ENCODE measurements around the gene SLC35D3. TPM values are rescaled to one million over a fixed set of nuclear protein-coding genes. Genes with fewer than 3 reads are reported as not detected.
"Not testable (repeated sequence)": the region's sequence is repeated elsewhere in the genome, so short reads cannot be mapped to it uniquely, and the experiment has no call there.

The SLC35D3 gene
- total and polyA plus RNA-seq, 5 experiments from 2014 or later = not detected

GRCh38 chr6:136930528-136930927 is 8.4 kb downstream of the SLC35D3 start:
- Mint-ChIP-seq H3K27me3 (peaks cover 23 to 83% (median 49%) of the 10 kb centered on the region in 5 donors), H3K9me3 (no peaks in the 10 kb centered on the region), H3K4me1 (no peaks in the 10 kb centered on the region), H3K27ac (no peak overlapping the region), H3K36me3 (no peaks in the 10 kb centered on the region), H3K4me3 (no peak overlapping the region)
- POLR2A ChIA-PET = no interaction called here
- DNase-seq (no peak), ATAC-seq (no peak)

- peaks cover 18 to 83% (median 47%) of the 10 kb centered on the region in 5 donors for H3K27me3 Mint-ChIP-seq
- no peaks in the 10 kb centered on the region for H3K4me1 Mint-ChIP-seq
- POLR2A ChIA-PET = no interaction called here
- no peak overlapping the region for H3K27ac Mint-ChIP-seq
- ATAC-seq (no peak), DNase-seq (no peak)
- H3K36me3 Mint-ChIP-seq = no peaks in the 10 kb centered on the region
- H3K9me3 Mint-ChIP-seq = peaks cover 0 to 2% (median 0%) of the 10 kb centered on the region in 9 donors
- no peak overlapping the region for H3K4me3 Mint-ChIP-seq
These were observed 10.5 kb downstream of the SLC35D3 start for GRCh38 chr6:136932599-136932998.

DNA sequence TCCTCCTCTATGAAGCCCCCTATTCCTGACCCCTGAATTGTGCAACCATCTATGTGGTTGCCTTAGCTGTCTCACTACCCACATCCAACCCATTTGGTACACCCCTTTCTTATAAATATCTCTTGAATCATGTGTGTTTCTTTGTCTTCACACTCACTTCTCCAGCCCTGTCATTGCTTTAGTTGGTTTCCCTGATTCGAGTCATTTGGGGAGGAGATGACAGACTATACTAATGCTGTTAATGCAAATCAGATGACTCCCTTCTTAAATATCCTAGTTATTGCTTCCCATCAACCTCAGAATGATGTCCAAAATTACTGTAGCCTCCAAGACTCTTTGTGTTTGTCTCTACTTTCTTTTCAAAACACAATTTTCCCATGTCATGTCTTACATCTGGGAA is 23.0 kb downstream of the SLC35D3 start:
- no peak for DNase-seq
- peaks cover 3 to 12% (median 9%) of the 10 kb centered on the region in 9 donors for H3K9me3 Mint-ChIP-seq
- H3K4me1 Mint-ChIP-seq = no peaks in the 10 kb centered on the region
- H3K27me3 Mint-ChIP-seq = peaks cover 0 to 14% (median 10%) of the 10 kb centered on the region in 5 donors
- POLR2A ChIA-PET = no interaction called here
- ATAC-seq = no peak
- H3K36me3 Mint-ChIP-seq = peaks cover 0 to 11% (median 2%) of the 10 kb centered on the region in 3 donors
- no peak overlapping the region for H3K4me3 Mint-ChIP-seq
- H3K27ac Mint-ChIP-seq = no peak overlapping the region

GRCh38 chr6:136945711-136946121 is 23.6 kb downstream of the SLC35D3 start:
- no peak for ATAC-seq
- DNase-seq = no peak
- H3K27me3 Mint-ChIP-seq = peaks cover 0 to 14% (median 10%) of the 10 kb centered on the region in 5 donors
- POLR2A ChIA-PET = no interaction called here
- no peak overlapping the region for H3K4me3 Mint-ChIP-seq
- no peaks in the 10 kb centered on the region for H3K4me1 Mint-ChIP-seq
- H3K36me3 Mint-ChIP-seq = peaks cover 0 to 11% (median 2%) of the 10 kb centered on the region in 3 donors
- H3K27ac Mint-ChIP-seq = no peak overlapping the region
- H3K9me3 Mint-ChIP-seq = peaks cover 3 to 12% (median 7%) of the 10 kb centered on the region in 9 donors

GRCh38 chr6:136947037-136947436 is 24.9 kb downstream of the SLC35D3 start:
- Mint-ChIP-seq H3K36me3 (peaks cover 0 to 5% (median 2%) of the 10 kb centered on the region in 3 donors), H3K4me1 (no peaks in the 10 kb centered on the region), H3K27me3 (peaks cover 0 to 14% (median 10%) of the 10 kb centered on the region in 5 donors), H3K4me3 (no peak overlapping the region), H3K27ac (no peak overlapping the region), H3K9me3 (peaks cover 0 to 9% (median 4%) of the 10 kb centered on the region in 9 donors)
- DNase-seq (no peak), ATAC-seq (no peak)
- POLR2A ChIA-PET = no interaction called here

- H3K36me3 Mint-ChIP-seq, DNase-seq, H3K4me1 Mint-ChIP-seq, H3K4me3 Mint-ChIP-seq, H3K9me3 Mint-ChIP-seq, H3K27ac Mint-ChIP-seq, POLR2A ChIA-PET, ATAC-seq: not testable (repeated sequence)
- peaks cover 2 to 11% (median 7%) of the 10 kb centered on the region in 5 donors for H3K27me3 Mint-ChIP-seq
These were observed 27.9 kb downstream of the SLC35D3 start for GRCh38 chr6:136949957-136950356.

- Mint-ChIP-seq H3K36me3 (peaks cover 0 to 5% (median 2%) of the 10 kb centered on the region in 3 donors), H3K9me3 (peaks cover 0 to 9% (median 4%) of the 10 kb centered on the region in 9 donors), H3K27ac (peak overlapping the region in 2 of 10 donors; percentile 18 to 30), H3K4me1 (peaks cover 0 to 2% (median 0%) of the 10 kb centered on the region in 4 donors), H3K4me3 (no peak overlapping the region), H3K27me3 (peaks cover 3 to 11% (median 9%) of the 10 kb centered on the region in 5 donors)
- ATAC-seq (no peak), DNase-seq (no peak)
- POLR2A ChIA-PET = no interaction called here
These were observed 28.5 kb downstream of the SLC35D3 start for GRCh38 chr6:136950436-136951126.

DNA sequence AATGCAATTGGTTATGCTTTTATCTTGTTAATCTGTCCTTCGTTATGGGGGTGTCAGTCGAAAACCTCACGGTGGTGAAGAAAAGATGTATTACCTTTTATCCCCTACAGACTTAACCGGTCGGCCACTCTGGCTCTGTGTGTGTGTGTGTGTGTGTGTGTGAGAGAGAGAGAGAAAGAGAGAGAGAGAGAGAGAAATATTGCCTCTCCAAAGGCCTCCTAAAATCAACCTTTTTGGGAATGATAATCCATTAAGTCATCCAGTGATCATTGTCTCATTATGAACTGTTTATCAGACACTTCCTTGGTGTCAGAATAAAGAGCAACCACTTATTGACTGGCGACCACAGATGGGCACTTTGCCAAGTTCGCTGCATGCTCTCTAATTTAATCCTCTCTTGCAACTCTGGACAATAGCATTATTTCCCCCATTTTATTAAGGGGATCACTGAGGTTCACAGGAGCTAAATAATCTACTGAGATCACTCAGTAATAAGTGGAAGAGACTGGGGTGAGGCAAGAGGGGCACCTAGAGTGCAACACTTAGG is 30.7 kb downstream of the SLC35D3 start:
- Mint-ChIP-seq H3K36me3 (peaks cover 0 to 5% (median 2%) of the 10 kb centered on the region in 3 donors), H3K27me3 (peaks cover under 1 to 10% (median 3%) of the 10 kb centered on the region in 5 donors), H3K4me3 (no peak overlapping the region), H3K27ac (no peak overlapping the region), H3K4me1 (peaks cover 5 to 8% (median 7%) of the 10 kb centered on the region in 4 donors), H3K9me3 (peaks cover 0 to 9% (median 4%) of the 10 kb centered on the region in 9 donors)
- DNase-seq = no peak
- POLR2A ChIA-PET = no interaction called here
- ATAC-seq = no peak

DNA sequence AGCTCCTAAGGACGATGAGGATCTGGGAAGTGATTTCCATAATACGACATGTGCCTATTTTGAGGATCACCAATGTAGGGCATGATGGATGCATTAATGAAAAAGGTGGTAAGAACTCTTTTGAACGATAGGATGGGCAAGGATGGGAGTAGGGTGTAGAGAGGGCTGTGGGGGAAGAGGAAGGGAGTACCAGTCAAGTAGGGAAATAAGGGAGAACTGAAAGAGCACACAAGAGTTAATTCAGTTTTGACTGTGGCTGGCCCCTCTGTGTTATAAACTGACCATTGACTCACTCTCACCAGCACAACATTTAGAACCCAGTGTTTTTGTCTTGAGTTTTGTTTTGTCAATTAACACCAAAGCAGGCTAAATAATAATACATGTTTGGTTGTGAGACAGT is 33.0 kb downstream of the SLC35D3 start:
- ATAC-seq (no peak), DNase-seq (no peak)
- POLR2A ChIA-PET = no interaction called here
- Mint-ChIP-seq H3K27ac (no peak overlapping the region), H3K9me3 (no peaks in the 10 kb centered on the region), H3K27me3 (peaks cover 7 to 14% (median 10%) of the 10 kb centered on the region in 5 donors), H3K4me1 (peaks cover 5 to 8% (median 7%) of the 10 kb centered on the region in 4 donors), H3K4me3 (no peak overlapping the region), H3K36me3 (no peaks in the 10 kb centered on the region)

GRCh38 chr6:136956590-136957544 is 34.8 kb downstream of the SLC35D3 start:
- peak in 1 of 10 donors; percentile 11 for DNase-seq
- Mint-ChIP-seq H3K27ac (peak overlapping the region in 2 of 10 donors; percentile 51 to 79), H3K4me1 (peaks cover 5 to 8% (median 7%) of the 10 kb centered on the region in 4 donors), H3K27me3 (peaks cover 7 to 17% (median 13%) of the 10 kb centered on the region in 5 donors), H3K4me3 (peak overlapping the region in 3 of 10 donors; percentile 8 to 29 (median 26)), H3K36me3 (no peaks in the 10 kb centered on the region), H3K9me3 (no peaks in the 10 kb centered on the region)
- POLR2A ChIA-PET = interaction anchor here (0.7 kb wide), 1 partner anchor 45 kb away, joined by 4 read pairs; no protein-coding TSS in a partner anchor
- ATAC-seq = no peak

DNA sequence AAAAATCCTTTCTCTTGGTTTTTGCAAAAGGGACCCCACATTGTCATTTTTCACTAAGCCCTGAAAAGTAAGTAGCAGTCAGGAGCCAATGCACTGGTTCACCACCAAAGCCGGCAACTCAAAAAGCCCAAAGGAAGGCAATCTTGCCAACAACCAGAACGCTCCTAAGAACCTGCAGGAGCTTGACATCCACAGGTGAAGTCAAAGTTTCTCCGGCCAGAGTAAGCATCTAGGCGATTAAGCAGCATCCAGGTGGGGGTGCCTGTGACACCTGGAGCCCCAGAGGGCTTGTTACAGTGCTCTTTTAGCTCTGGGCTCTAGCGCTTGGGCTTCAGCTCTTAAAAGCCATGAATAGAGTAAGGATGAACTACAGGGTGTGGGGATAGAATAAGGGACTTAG is 36.1 kb downstream of the SLC35D3 start:
- POLR2A ChIA-PET = no interaction called here
- Mint-ChIP-seq H3K9me3 (no peaks in the 10 kb centered on the region), H3K36me3 (no peaks in the 10 kb centered on the region), H3K27ac (no peak overlapping the region), H3K27me3 (peaks cover 7 to 19% (median 13%) of the 10 kb centered on the region in 5 donors), H3K4me1 (peaks cover 4 to 8% (median 7%) of the 10 kb centered on the region in 4 donors), H3K4me3 (no peak overlapping the region)
- DNase-seq (no peak), ATAC-seq (no peak)

DNA sequence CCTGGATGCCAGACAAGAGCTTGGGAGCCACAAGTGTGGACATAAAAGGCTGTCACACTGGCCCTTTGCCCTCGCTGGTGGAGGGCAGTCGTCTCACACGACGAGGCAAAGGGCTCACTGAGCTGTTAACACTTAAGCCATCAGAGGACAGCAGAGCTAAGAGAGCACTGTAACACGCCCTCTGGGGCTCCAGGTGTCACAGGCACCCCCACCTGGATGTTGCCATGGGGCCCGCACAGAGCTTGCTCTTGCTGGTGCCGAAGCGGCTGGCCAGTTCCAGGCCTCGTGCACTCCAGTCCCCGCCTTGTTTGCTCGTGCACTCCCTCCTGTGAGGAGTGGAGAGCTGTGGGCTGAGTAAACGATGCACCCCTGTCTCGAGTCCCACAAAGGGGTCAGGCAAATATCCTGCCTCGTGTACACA is 37.4 kb downstream of the SLC35D3 start:
- peaks cover 4 to 8% (median 7%) of the 10 kb centered on the region in 4 donors for H3K4me1 Mint-ChIP-seq
- no peaks in the 10 kb centered on the region for H3K36me3 Mint-ChIP-seq
- H3K9me3 Mint-ChIP-seq = no peaks in the 10 kb centered on the region
- ATAC-seq (no peak), DNase-seq (no peak)
- peaks cover 7 to 19% (median 13%) of the 10 kb centered on the region in 5 donors for H3K27me3 Mint-ChIP-seq
- H3K27ac Mint-ChIP-seq = no peak overlapping the region
- POLR2A ChIA-PET = no interaction called here
- H3K4me3 Mint-ChIP-seq = no peak overlapping the region
